Astrocyte of the hippocampus (primary cell): Measurements from ENCODE around the gene LTB4R2.
A peak's percentile ranks its signal among the peaks of the same experiment; 100 is the strongest.

ENCODE experiments used
- DNase-seq: peaks from one replicate; pipeline ENCODE4 v3.0.0; 2011; ENCODE audit warnings: low read depth, low spot score

LTB4R2 gene

DNA sequence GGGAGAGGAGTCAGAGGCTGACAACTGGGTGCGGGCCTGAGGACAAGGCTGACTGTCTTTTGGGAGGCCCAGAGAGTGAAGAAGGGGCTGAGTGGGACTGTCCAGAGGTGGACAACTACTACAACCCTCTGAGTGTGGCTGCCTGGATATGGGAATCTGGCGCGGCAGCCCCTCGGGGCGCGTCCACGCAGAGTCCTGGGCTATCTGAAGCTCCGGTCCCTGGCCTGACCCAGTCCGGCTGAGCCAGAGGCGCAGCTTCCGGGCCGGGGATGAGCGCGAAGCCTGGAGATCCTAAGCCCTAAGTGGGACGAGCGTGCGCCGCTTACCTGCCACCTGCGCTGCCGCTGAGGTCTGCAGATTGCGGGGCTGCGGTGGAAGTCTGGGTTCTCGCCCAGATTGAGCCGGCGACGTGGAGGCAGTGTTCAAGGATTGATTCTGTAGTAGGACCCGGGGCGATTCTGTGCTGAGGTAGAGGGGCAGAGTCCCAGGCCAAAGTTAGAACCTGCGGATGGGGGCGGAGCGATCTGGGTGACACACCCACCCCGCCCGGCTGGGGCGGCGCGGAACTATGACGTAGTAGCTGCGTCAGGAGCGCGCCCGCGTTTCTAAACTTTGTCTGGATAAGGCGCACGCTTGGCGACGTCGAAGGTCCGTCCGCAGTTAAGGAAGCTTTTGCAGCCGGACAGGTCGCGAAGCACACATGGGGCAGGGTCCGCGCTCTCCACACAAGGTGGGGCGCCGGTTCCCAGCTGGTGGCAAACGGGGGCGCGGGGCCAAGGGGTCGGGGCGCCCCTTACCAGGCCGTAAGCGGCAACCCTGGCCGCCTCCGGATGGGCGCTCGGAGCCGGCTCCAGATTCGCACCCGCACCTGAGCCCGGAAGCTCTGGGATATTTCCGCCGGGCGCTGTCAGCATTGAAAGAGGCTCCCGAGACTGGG is 10.4 kb upstream of the LTB4R2 start, which contains the start of the genes DHRS1 and NOP9:
Gene DHRS1 (minus strand): TSS at position 526 of the 937 bp plus-strand sequence. CDS start 674 bp downstream, outside the sequence.
Gene NOP9 (plus strand): TSS at position 596 of the 937 bp plus-strand sequence. CDS start 105 bp downstream, at position 701.
- peak; percentile 96 for DNase-seq

DNA sequence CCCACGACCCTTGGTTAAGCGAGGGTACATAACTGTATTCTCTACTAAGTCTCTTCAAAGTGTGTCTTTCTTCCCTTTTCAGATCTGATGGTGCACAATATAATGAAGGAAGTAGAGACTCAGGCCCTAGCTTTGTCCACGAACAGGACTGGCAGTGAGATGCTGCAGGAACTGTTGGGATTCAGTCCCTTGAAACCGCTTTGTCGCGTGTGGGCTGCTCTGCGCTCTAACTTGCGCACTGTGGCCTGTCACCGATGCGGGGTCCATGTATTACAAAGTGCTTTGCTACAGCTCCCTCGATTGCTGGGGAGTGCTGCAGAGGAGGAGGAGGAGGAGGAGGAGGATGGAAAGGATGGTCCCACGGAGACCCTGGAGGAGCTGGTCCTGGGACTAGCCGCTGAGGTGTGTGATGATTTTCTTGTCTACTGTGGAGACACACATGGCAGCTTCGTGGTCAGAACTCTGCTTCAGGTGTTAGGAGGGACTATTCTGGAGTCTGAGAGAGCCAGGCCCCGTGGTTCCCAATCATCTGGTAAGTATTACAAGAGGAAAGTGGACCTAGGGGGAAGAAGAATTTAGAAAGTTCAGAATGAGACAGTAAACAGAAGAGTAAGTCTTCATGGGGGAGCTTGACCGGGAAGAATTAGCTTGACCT is 9.5 kb upstream of the LTB4R2 start:
- no peak for DNase-seq

DNA sequence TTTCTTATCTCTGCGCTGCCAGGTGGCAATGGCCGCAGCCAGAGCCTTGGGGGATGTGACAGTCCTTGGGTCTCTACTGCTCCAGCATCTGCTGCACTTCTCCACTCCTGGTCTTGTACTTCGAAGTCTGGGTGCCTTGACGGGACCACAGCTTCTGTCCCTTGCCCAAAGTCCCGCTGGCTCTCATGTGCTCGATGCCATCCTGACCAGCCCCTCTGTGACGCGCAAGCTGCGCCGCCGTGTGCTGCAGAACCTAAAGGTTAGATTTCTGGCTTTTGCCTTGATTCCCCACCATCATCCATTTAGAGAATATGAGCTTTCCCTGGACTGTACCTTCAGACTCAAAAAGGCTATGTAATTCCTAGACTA is 5.9 kb upstream of the LTB4R2 start:
- DNase-seq, result no peak

DNA sequence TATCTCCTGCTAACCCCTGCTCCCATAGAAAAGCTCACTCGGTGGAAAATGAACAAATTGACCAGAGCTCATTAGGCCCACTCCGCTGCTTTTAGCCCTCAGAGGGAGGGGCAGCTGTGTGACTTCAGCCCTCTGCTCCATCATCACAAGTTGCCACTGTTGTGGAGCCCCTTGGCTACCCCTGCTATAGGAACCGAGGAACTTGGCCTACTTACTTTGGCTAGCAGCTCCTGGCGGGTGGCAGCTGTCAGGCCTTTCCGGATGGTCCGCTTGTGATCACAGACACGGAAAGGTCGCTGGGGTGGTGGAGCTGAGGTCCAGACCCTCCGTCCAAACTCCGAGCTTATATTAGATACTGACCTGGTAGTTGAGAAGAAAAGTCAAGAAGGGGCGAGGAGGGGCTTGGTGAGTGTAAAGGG is 2.8 kb upstream of the LTB4R2 start:
- no peak for DNase-seq

DNA sequence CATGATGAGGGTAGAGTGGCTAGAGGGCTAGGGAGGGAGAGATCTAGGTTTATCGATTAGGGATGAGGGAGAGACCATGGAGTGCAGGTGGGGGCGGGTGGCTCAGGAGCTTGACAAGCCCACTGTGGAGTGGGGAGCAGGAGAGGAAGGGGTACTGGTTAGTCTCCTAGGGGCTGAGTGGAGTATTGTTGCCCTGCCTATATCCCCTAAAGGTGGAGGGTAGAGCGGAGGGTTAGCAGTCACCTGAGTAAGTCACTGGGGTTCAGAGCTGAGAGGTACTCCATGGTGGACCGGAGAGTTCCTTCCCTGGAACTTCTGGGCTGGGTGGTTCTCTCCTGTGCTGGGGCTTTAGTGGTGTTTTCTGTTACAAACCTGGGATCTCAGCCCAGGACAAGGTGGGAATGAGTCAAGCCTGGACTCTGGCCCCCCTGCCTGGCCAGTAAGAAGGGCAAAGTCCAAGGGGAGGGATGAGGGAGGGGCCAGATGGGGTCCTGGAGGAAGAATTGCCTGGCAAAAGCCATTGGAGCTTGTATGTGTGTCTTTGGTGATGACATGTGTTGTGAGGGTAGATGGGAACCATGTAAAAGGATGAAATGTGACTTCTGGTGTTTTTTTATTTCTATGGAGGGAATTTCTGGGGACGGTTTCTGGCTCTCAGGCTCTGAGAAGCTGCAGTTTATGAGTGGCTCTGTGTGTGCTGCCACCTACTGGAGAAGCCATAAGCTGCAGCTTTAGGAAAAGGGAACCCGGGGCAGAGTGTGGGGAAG is 2.2 kb upstream of the LTB4R2 start, which contains the start of gene CIDEB:
Gene CIDEB (minus strand): TSS at position 403 of the 767 bp plus-strand sequence. CDS start 119 bp downstream, at position 284.
- DNase-seq, result peak; percentile 80

DNA sequence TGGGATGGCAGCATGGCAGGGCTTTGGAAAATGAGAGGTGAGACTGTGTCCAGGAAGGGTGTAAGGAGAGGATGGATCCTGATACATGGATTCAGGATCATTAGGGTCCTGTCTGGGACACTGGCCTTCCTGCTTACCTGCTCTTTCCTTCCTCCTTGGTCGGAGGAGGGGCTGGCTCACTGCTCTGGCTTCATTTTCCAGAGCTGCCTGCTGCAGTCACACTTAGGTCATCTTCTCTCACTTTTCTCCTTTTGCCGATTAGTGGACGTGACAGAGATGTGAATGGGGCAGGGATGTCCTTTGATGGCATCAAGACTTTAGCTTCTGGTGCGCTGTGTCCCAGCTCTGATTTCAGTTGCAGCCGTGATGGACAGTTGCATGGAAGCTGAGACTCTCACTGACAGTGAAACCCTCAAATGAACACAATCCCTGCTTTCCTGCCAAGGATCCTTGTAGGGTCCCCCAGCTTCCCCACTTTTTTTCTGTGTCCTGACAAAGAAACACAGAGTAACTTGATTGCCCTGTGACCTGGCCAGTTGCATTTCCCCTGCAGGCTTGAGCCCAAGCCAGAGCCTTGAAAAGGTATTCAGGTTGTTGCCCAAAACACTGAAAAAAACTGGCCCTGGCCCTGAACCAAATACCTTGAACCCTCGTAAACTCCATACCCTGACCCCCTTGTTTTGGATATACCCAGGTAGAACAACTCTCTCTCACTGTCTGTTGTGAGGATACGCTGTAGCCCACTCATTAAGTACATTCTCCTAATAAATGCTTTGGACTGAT is 1.4 kb upstream of the LTB4R2 start:
- no peak for DNase-seq

DNA sequence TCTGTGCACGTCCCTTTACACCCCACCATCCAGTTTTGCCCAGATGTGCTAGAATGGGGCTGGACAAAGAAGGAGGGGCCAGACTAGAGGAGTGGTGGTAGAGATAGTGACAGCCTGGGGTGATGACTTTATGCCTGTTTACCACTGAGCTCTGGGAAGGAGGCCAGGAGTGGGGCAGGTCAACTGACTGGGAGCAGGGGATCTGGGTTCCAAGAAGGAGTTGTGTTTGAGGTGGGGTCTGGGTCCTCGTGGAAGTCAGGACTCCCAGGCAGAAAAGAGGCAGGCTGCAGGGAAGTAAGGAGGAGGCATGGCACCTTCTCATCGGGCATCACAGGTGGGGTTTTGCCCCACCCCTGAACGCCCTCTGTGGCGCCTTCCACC is 315 bp downstream of the LTB4R2 start:
- no peak for DNase-seq

DNA sequence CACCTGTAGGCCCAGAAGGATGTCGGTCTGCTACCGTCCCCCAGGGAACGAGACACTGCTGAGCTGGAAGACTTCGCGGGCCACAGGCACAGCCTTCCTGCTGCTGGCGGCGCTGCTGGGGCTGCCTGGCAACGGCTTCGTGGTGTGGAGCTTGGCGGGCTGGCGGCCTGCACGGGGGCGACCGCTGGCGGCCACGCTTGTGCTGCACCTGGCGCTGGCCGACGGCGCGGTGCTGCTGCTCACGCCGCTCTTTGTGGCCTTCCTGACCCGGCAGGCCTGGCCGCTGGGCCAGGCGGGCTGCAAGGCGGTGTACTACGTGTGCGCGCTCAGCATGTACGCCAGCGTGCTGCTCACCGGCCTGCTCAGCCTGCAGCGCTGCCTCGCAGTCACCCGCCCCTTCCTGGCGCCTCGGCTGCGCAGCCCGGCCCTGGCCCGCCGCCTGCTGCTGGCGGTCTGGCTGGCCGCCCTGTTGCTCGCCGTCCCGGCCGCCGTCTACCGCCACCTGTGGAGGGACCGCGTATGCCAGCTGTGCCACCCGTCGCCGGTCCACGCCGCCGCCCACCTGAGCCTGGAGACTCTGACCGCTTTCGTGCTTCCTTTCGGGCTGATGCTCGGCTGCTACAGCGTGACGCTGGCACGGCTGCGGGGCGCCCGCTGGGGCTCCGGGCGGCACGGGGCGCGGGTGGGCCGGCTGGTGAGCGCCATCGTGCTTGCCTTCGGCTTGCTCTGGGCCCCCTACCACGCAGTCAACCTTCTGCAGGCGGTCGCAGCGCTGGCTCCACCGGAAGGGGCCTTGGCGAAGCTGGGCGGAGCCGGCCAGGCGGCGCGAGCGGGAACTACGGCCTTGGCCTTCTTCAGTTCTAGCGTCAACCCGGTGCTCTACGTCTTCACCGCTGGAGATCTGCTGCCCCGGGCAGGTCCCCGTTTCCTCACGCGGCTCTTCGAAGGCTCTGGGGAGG is 985 bp downstream of the LTB4R2 start, which contains the start of gene LTB4R:
Gene LTB4R (plus strand): TSS at position 857 of the 959 bp plus-strand sequence. CDS start 4,150 bp downstream, outside the sequence.
- DNase-seq, result peak; percentile 93

DNA sequence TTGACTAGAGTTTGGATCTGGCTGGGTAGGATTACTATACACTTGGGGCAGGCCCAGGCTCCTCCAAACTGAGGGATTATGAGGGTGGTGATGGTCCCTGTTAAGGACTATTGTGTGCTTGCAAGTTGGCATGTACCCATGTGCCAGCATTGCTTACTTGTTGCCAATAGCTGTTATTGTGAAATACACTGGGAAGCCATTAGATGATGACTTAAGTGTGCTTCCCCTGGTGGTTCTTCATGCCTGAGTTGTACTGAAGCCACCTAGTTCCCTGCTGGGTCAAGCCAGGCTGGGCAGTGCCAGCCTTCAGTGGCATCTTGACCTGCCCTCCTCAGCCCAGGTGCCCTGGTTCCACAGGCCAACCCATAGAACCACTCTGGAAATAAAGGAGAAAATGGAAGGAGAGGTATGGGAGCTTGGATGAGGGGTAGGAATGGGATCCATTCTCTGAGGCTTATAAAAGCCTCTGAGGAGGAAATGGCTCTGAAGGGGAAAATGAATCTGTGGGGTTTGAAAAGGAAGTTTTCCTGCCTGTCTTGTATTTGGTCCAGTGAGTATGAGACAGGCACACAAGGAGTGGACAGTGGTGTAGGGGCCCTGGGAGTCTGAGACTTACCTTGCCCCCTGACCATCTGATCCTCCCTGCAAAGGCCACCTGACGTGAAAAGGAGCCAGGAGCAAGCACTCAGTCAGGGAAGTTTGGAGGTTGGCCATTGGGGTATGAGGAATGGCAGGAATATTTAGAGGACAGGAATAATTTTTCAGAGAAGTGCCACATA is 2.1 kb downstream of the LTB4R2 start:
- DNase-seq, result no peak

DNA sequence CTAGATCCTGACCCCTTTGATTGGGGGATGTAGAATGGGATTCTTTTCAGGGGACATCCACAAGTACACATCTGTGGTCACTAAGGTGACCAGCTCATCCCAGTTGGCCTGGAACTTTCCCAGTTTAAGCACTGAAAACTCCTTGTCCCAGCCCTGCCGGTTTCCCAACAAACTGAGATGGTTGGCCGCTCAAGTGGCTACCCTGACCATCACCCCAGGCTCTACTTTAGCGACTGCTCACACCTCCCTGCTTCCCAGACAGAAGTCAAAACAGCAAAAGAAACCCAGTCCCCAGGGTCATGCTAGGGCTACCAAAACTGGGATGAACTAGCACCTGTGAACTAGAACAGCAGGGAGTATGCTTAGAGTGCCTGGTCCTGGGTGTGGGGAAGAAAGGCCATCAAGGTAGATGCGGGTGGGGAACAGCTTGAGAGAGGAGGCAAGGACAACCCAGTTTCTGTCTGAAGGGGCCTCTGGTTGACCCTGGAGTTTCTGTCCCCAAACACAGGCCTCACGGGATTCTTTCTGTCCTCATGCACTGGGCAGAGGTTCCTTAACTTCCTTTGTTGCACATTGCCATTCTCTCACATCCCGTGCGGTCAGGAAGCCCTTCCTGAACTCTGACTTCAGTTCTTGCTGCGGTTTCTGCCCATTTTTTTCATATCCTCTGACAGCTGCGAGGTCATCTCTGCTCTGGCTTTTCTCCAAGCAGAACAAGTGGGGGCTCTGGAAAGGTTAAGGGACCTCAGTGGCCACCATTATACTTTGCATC is 3.0 kb downstream of the LTB4R2 start:
- DNase-seq, result no peak

DNA sequence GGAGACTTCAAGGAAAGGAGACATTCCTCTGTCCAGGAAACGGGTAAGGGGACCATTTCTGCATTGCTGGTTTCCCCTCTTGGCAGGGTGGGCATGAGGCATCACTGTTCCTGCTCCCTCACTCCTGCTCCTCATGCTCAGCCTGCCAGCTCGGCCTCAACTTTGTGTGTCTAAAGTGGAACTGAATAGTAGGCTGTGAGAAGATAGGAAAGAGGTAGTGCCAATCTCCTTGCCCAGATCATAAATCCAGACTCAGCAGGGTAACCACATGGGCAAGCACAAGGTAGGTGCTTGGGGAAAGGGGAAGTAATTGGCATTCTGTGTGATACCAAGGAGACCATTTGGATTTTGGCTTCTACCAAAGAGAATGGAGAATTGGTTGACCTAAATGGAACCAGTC is 4.0 kb downstream of the LTB4R2 start:
- no peak for DNase-seq

DNA sequence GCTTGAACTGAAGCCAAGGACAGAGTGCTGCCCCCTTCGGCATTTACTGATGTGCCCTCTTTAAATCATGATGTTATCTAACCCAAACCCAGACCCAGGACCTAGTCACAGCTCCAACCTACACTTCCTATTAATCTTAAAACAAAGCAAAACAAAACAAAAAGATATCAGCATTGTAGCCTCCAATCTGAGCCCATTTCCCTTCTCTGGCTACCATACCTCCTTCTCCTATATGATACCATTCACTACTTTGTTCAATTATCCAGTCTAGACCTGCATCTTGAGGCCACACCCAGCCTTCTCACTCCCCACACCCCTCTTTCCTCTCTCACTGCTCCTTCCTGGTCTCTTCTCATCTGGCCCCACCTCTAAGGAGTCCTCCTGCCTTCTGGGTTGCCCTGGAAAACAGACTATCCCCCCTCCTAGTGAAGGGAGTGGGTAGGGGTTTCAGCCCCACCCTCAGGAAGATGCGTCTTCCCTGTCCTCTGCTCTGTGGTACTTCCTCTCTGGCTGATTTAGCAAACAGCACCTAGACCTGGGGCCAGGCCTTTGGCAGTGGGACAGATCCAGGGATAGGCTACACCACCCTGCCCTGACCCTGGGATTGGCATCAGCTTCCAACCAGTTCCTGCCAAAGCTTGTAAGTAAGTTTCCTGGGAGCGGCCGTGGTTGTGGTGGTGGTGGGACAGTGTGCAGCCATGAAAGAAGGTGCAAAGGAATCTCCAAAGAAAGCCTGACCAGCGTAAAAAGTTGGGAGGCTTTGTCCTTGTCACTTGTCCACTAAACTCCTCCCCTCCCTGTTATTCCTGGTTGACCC is 4.6 kb downstream of the LTB4R2 start:
- DNase-seq, result no peak

DNA sequence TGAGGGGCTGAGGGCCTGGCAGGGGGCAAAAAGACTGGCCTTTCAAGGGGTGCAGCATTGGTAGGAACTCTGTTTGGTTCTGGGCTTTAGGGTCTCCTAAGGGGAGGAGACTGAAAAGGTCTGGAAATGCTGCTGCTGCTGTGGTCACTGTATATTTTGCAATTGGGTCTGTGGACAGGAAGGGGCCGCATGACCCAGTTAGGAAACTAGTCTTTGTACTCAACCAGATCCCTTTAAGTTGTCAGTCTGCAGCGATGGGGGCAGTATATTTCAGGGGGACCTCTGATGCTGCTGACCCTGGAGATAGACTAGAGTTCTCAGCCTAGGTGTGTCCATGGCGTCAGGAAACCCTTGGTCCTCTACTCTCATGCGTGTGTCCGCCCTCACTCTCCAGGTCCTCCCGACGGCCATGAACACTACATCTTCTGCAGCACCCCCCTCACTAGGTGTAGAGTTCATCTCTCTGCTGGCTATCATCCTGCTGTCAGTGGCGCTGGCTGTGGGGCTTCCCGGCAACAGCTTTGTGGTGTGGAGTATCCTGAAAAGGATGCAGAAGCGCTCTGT is 5.4 kb downstream of the LTB4R2 start:
- no peak for DNase-seq

DNA sequence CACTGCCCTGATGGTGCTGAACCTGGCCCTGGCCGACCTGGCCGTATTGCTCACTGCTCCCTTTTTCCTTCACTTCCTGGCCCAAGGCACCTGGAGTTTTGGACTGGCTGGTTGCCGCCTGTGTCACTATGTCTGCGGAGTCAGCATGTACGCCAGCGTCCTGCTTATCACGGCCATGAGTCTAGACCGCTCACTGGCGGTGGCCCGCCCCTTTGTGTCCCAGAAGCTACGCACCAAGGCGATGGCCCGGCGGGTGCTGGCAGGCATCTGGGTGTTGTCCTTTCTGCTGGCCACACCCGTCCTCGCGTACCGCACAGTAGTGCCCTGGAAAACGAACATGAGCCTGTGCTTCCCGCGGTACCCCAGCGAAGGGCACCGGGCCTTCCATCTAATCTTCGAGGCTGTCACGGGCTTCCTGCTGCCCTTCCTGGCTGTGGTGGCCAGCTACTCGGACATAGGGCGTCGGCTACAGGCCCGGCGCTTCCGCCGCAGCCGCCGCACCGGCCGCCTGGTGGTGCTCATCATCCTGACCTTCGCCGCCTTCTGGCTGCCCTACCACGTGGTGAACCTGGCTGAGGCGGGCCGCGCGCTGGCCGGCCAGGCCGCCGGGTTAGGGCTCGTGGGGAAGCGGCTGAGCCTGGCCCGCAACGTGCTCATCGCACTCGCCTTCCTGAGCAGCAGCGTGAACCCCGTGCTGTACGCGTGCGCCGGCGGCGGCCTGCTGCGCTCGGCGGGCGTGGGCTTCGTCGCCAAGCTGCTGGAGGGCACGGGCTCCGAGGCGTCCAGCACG is 6.1 kb downstream of the LTB4R2 start:
- peak; percentile 23 for DNase-seq

DNA sequence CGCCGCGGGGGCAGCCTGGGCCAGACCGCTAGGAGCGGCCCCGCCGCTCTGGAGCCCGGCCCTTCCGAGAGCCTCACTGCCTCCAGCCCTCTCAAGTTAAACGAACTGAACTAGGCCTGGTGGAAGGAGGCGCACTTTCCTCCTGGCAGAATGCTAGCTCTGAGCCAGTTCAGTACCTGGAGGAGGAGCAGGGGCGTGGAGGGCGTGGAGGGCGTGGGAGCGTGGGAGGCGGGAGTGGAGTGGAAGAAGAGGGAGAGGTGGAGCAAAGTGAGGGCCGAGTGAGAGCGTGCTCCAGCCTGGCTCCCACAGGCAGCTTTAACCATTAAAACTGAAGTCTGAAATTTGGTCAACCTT is 6.6 kb downstream of the LTB4R2 start:
- no peak for DNase-seq
